Stimulated activated CD4-positive, alpha-beta T cell treated with anti-CD3 and anti-CD28 coated beads, Interleukin-12 subunit alpha, Interleukin-12 subunit beta, amount 100 ng/mL, for 4 hours (primary cell): ENCODE results near the gene ATRN.
A peak's percentile ranks its signal among the peaks of the same experiment; 100 is the strongest.
"Not testable (repeated sequence)": the region's sequence is repeated elsewhere in the genome, so short reads cannot be mapped to it uniquely, and the experiment has no call there.

ENCODE experiments used
- DNase-seq: peaks from one replicate; pipeline ENCODE4 v3.0.0-alpha.2; 2020

ATRN gene

DNA sequence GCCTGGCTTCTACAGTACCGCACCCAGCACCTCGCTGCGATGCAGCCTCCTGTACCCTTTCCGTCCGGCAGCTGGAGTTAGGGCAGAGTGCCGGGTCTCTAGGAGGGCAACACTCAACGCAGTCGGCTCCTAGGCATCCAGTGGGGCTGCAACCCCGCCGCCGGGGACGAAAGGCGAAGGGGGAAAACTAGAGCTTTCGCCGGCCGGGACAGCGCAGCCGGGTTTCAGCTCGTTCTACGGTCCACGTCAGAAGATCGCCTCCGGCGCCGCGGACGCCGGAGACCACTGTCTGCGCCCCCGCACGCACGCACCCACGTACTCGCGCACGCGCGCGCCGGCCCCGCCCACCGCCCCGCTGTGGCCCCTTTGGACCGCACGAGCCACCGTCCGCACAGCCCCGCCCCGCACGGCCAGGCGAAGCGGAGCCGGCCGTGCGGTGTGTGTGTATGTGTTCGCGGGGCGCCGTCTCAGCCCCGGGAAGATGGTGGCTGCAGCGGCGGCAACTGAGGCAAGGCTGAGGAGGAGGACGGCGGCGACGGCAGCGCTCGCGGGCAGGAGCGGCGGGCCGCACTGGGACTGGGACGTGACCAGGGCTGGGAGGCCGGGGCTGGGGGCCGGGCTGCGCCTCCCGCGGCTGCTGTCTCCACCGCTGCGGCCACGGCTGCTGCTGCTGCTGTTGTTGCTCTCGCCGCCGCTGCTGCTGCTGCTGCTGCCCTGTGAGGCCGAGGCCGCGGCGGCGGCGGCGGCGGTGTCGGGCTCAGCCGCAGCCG, at the start of gene ATRN:
Gene ATRN, plus strand, starts transcription at position 392 of the 770 bp plus-strand sequence. Its CDS starts 90 bp downstream, at position 482.
- peak; percentile 91 for DNase-seq

GRCh38 chr20:3421985-3422384, 48.8 kb upstream of the ATRN start:
- DNase-seq, result no peak

GRCh38 chr20:3423126-3423525, 47.7 kb upstream of the ATRN start:
- DNase-seq, result no peak

DNA sequence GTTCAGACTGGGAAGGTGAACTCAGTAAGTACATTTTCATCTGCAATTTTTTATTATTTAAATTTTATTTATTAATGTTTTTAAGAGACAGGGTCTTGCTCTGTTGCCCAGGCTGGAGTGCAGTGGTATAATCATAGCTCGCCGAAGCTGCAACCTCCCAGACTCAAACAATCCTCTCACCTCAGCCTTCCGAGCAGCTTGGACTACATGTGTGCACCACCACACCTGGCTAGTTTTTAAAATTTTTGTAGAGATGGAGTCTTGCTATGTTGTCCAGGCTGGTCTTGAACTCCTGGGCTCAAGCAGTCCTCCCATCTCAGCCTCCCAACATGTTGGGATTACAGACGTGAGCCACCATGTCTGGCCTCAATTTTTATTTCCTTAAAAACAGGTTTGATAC, 44.1 kb upstream of the ATRN start:
- not testable (repeated sequence) for DNase-seq

GRCh38 chr20:3430376-3431069, 40.3 kb upstream of the ATRN start:
- no peak for DNase-seq

- DNase-seq, result no peak
These were observed 39.7 kb upstream of the ATRN start for GRCh38 chr20:3431109-3431508.

- no peak for DNase-seq
These were observed 38.0 kb upstream of the ATRN start for GRCh38 chr20:3432844-3433243.

DNA sequence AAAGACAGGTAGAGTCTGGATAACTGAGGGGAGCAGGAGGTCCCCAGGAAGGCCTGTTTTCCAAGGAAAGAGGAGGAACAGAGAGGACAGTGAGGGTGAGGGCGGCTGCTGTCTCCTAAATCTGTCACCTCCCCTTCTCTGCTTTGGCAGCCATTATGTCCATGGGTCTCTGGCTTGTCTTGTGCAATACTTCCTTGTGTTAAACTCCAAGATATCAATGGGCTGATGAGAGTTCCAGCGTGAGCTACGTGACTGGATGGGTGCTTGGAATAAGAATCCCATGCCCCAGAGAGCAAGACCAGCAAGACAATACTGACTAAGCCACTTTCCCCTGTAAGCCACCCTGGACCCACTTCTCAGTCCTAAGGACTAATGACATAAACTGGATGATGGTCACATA, 37.1 kb upstream of the ATRN start:
- no peak for DNase-seq

DNA sequence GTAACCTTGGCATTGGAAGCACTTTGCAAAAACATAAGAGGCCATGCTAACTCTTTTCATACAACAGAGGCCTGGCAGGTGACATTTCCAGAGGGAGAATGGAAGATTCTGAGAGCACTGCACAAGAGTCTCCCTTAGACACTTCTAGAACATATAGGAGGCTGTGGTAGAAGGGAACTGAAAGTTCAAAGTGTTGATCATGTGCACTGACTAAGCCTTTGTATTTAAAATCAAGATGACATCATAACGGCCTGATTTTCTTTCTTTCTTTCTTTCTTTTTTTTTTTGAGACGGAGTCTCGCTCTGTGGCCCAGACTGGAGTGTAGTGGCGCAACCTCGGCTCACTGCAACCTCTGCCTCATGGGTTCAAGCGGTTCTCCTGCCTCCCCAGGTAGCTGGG, 36.6 kb upstream of the ATRN start:
- no peak for DNase-seq

GRCh38 chr20:3436864-3437574, 33.8 kb upstream of the ATRN start:
- no peak for DNase-seq

DNA sequence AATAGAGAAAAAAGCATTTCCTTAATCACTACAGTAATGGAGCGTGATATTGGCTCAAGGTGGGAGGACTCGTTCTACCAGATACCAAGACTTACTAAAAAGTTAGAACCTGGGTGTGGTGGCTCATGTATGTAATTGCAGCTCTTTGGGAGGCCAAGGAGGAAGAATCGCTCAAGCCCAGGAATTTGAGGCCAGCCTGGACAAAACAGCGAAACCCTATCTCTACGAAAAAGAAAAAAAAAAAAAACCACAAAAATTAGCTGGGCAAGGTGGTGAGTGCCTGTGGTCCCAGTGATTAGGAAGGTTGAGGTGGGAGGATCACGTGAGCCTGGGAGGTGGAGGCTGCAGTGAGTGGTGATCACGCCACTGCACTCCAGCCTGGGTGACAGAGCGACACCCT, 24.0 kb upstream of the ATRN start:
- DNase-seq, result no peak

GRCh38 chr20:3447321-3447720, 23.5 kb upstream of the ATRN start:
- DNase-seq, result no peak

DNA sequence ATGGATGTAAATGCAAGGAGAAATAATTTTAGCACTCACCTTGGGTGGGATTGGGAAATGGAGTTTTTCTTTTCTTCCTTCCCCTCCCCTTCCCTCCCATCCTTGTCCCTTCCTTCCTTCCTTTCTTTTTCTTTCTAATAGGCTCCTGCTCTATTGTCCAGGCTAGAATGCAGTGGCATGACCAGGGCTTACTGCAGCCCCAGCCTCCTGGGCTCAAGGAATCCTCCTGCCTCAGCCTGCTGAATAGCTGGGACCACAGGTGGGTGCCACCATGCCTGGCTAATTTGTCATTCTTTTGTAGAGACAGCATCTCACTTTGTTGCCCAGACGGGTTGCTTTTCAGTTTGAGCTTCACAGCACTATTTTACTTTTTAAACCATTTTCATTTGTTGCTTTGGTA, 21.5 kb upstream of the ATRN start:
- DNase-seq, result no peak

DNA sequence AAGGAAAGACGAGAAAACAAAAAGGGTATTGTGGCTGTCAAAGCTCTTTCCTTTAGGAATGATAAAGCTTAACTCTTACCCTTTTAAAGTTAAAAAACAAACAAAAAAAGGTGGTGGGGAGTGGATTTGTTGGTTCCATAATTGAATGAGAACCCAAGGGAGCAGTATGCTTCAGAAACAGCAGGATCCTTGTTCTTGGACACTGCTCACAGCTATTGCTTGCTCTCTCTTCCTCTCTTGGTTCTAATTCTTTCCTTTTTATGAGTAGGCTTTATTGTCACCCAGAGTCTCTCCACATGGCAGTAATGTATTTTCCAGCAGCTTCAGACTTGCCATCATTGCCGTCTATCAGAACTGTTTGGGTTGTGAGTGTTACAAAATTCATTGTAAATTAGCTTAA, 18.7 kb upstream of the ATRN start:
- no peak for DNase-seq

DNA sequence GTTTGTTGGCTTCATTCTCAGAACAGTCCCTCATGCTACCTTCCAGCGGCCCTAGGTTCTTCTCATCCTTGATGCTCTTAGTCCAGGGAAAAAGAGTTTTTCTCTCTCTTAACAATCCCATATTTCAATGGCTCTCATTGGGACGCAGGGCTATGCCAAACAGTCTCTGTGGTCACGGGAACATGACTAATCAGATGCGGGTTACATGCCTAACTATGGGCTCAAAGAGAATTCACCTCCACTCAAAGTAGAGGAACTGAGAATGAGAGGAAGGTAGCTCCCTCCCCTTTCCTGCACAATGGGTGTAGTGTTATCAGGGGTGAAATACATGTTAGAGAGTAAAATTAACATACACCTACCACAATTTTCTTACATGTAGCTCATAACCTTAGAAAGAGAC, 18.1 kb upstream of the ATRN start:
- no peak for DNase-seq

DNA sequence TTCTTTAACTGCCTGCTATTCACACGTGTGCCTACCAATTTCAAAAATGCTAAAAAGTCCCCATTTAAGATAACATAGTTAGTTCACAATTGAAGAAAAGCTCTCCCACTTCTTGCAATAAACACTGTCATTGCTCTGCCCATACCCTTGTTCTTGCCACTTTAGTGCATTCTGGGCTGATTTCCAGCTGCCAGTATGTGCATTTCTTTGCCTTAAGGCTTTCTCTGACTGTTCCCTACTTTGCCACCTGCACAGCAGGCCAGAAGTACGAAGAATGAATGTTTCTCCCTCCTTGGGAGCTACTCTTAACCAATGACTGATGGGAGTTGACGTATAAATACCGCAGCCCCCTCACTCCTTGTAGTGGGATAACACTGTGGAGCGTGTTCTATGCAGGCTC, 16.0 kb upstream of the ATRN start:
- no peak for DNase-seq

GRCh38 chr20:3456648-3457047, 14.2 kb upstream of the ATRN start:
- no peak for DNase-seq

DNA sequence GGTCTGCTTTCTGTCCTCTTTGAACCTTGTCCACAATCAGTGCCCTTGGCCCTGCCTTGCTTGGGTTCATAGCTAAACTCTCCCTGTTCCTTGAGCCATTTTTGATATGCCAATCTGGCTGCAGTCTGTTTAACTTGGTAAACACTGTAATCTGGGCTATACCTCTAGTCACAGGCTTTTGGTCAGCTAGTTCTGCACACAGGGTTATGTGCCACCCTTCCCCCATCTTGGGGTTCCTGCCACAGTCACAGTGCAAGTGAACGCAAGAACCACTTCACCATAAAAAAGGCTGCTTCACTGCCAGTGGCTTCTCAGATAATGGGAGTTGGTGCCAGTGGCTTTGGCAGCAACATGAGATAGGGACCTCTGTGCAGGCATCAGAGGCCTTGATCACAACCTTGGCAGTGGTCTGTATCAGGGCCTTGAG, 10.9 kb upstream of the ATRN start:
- no peak for DNase-seq

DNA sequence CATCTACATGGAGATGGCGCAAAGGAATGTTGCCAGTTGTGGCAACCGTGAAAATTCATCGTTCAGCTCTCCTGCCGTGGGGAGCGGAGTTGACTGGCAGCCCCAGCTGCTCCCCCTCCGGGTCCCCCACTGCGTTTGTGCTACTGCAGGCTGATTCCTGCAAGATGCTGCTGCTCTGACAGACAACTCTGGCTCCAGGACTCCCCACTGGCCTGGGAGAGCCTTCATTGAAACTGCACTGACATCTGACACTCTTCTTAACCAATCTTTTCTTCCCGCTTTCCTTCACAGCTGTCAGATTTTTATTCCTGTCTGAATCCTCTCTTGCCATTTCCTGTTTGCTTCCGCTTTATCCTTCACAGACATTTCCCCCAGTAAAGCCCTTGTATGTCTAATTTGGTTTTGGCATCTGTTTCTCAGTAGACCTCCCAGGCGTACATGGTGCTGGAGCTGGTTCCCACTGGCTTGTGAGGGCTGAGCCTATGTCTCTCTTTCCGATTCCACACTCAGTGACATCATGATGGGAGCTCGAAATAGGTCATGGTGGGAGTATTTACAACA, 9.5 kb upstream of the ATRN start:
- no peak for DNase-seq

DNA sequence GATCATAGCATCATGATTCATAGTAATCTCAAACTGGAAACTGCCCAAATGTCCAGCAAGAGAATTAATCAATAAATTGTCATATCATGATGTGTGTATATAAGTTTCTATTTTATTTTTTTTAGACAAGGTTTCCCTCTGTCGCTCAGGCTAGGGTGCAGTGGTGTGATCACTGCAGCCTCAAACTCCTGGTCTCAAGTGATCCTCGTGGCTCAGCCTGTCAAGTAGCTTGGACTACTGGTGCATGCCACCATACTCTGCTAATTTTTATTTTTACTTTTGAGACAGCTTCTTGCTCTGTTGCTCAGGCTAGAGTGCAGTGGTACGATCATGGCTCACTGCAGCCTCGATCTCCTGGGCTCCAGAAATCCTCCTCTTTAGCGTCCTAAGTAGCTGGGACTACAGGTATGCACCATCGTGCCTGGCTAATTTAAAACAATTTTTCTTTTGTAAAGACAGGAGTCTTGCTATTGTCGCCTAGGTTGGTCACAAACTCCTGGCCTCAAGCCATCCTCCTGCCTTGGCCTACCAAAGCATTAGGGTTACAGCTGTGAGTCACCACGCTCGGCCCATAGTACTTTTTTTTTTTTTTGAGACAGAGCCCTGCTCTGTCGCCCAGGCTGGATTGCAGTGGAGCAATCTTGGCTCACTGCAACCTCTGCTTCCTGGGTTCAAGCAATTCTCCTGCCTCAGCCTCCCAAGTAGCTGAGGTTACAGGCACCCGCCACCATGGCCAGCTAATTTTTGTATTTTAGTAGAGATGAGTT, 8.7 kb upstream of the ATRN start:
- DNase-seq, result no peak

GRCh38 chr20:3464166-3464565, 6.7 kb upstream of the ATRN start:
- no peak for DNase-seq

DNA sequence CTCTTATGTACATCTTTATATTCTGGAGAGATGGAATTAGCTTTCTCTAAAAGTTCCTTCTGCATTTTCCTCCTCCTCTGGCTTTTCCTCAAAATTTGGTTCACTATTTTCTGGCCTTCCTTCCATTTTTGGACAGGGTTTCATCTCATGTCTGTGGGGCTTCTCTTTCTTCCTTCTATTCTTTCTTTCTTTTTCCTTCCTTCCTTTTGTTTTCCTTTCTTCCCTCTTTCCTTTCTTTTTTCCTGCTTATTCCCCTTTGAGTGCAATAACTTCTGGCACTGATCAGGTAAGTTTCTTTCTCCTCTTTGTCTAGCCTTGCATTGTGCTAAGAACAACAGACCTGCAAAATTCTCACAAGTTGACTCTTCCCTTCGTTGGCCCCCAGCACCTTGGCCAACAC, 5.5 kb upstream of the ATRN start:
- no peak for DNase-seq

DNA sequence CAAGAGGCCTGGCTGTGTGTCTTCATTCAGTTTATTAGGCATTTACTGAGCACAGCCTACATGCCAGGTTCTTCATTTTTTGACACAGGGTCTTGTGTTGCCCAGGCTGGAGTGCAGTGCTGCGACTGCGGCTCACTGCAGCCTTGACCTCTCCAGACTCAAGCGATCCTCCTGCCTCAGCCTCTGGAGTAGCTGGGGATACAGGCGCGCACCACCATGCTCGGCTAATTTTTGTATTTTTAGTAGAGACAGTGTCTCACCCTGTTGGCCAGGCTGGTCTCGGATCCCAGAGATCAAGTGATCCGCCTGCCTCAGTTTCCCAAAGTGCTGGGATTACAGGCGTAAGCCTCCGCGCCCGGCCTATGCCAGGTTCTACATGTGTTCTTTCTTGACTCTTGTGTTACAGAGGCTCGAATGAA, 601 bp upstream of the ATRN start:
- DNase-seq, result no peak
